NB4 (cell line): ENCODE measurements around the gene MET.

Experiments
- DNase-seq: peaks from one replicate; pipeline ENCODE4 v3.0.0; 2010; ENCODE audit warnings: low read depth
- H3K4me3 ChIP-seq: one replicate; pipeline ENCODE4 v1.5.1; 2011; ENCODE audit warnings: mild to moderate bottlenecking, low read depth, low read length, moderate library complexity
- MYC ChIP-seq: IDR thresholded peaks from 2 replicates; pipeline ENCODE4 v1.6.1; 2011; ENCODE audit warnings: low read depth, low read length
- POLR2A ChIP-seq: IDR thresholded peaks from 2 replicates; pipeline ENCODE4 v1.6.1; 2011; ENCODE audit warnings: mild to moderate bottlenecking; ENCODE audit not compliant: insufficient read length; ENCODE audit errors: extremely low read depth
- TF ChIP-seq, protein P1 (sequence below): IDR thresholded peaks from 2 replicates; pipeline ENCODE4 v1.6.1; 2011; ENCODE audit warnings: low read depth, low read length
- TF ChIP-seq, protein P2 (sequence below): IDR thresholded peaks from one replicate; pipeline ENCODE4 v1.5.1; 2012; ENCODE audit warnings: low read depth, low read length

The MET gene

DNA sequence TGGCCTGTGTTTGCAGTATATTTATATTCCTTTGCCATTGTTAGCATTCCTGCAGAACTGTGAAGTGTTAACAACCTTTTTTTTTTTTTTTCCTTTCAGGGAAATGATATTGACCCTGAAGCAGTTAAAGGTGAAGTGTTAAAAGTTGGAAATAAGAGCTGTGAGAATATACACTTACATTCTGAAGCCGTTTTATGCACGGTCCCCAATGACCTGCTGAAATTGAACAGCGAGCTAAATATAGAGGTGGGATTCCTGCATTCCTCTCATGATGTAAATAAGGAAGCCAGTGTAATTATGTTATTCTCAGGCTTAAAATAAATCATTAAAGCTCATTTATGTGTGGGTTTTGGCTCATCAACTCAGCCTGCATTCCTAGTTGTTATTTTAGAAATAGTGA lies 97.5 kb downstream of the MET start:
- TF ChIP-seq, protein P1, sequence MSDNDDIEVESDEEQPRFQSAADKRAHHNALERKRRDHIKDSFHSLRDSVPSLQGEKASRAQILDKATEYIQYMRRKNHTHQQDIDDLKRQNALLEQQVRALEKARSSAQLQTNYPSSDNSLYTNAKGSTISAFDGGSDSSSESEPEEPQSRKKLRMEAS: no peak
- DNase-seq: no peak
- no peak overlapping the region for H3K4me3 ChIP-seq

DNA sequence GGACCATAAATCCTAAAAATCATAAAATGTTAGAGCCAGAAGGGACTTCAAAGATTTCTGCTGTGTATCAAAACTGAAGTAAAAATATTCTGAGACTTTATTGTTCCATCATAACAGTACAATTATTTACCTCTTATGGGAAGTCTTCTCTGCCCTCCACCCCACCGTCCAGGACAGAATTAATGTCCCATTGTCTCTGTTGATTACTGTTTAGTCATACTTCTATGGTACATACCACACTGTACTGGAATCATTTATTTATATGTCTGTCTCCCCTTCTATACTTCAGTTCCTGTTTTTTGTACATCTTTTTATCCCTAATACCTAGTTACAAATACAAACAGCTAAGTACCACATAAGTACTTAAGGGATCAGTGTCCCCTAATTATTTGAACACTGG lies 98.9 kb downstream of the MET start:
- H3K4me3 ChIP-seq: no peak overlapping the region
- DNase-seq: no peak
- TF ChIP-seq POLR2A: no peak
- no peak for TF ChIP-seq MYC
- TF ChIP-seq, protein P2, sequence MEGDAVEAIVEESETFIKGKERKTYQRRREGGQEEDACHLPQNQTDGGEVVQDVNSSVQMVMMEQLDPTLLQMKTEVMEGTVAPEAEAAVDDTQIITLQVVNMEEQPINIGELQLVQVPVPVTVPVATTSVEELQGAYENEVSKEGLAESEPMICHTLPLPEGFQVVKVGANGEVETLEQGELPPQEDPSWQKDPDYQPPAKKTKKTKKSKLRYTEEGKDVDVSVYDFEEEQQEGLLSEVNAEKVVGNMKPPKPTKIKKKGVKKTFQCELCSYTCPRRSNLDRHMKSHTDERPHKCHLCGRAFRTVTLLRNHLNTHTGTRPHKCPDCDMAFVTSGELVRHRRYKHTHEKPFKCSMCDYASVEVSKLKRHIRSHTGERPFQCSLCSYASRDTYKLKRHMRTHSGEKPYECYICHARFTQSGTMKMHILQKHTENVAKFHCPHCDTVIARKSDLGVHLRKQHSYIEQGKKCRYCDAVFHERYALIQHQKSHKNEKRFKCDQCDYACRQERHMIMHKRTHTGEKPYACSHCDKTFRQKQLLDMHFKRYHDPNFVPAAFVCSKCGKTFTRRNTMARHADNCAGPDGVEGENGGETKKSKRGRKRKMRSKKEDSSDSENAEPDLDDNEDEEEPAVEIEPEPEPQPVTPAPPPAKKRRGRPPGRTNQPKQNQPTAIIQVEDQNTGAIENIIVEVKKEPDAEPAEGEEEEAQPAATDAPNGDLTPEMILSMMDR: no peak
- TF ChIP-seq, protein P1: no peak

DNA sequence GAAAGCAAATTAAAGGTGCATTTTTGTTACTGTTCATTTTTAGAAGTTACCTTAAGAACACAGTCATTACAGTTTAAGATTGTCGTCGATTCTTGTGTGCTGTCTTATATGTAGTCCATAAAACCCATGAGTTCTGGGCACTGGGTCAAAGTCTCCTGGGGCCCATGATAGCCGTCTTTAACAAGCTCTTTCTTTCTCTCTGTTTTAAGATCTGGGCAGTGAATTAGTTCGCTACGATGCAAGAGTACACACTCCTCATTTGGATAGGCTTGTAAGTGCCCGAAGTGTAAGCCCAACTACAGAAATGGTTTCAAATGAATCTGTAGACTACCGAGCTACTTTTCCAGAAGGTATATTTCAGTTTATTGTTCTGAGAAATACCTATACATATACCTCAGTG lies 99.6 kb downstream of the MET start:
- TF ChIP-seq POLR2A: no peak
- no peak for TF ChIP-seq MYC
- TF ChIP-seq, protein P2: no peak
- TF ChIP-seq, protein P1: no peak
- no peak overlapping the region for H3K4me3 ChIP-seq
- DNase-seq: no peak

DNA sequence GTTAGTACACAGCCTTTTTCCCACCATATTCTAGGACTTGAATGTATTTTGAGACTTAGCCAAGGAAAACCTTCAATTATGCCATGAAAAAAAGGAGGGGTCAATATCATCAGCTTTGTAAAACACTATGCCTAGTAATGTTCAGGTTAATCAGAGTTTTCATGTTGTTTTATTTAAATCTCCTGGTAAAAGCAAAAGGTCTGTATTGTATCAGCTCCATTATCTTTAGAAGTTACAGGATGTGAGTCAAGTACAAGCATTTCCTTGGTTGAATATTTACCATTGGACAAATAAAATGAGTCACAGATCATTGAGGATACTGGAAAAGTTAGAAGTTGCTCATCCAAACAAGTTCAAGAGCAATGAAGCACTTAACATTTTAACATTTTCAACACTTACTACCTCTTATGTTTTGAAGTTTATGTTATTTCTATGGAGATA lies 100.4 kb downstream of the MET start:
- DNase-seq: no peak
- H3K4me3 ChIP-seq: no peak overlapping the region
- TF ChIP-seq, protein P2: no peak

DNA sequence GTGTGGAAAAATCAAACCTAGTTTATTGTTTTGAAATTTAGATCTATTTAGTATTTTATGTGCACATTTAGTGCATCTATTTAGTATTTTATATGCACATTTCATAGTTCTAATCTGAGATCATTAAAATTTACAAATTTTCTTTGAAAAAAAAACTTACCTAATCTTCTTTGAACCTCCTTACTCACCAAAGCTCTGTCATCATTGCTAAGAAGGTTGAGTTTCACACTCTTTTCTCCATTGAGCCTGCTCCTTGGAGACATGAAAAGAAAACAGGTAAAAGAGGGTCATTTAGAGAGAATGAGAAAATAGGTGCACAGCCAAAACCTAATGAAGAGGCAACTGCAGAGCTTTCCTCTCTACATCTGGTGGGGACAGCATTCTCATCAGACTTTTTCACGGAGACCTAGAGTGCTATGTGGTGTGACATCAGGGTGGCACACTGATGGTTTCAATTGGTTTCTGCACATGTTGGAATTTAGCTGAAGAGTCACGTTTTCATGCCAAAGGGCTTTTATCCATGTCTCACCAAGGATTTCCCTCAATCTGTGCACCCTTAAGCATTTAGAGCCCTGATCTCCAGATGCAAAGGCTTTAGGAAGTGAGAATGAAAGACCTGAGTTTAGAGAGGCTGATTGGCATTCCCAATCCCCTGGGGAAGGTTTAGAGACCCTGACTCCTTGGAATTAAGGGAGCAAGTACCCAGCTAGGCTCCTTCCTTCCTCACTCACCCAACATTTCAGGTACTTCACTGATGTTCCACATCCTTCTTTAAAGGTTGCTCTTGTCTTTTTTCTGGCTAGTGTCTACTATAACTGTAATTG lies 101.1 kb downstream of the MET start:
- no peak overlapping the region for H3K4me3 ChIP-seq
- no peak for DNase-seq
- TF ChIP-seq, protein P1: no peak
- TF ChIP-seq, protein P2: no peak
- TF ChIP-seq POLR2A (no peak), MYC (no peak)

DNA sequence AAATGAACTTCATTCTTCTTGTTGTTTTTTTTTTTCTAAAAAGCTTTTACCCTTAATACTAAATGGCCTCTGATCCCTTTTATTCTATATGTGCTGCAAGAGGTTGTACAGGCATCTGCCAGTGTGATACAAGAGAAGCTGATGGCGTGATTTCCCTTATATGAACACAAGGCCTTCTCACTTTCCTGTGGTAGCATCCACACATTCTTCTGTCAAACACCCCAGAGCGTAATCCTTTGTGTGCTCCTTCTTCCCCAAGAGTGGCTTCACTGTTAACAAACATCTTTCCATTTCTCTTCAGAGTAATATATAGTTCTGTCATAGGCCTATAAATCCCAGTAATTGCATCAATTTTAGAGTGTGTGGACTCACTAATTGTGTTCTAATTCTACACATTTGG lies 104.0 kb downstream of the MET start:
- TF ChIP-seq, protein P2: no peak
- TF ChIP-seq MYC (no peak), POLR2A (no peak)
- TF ChIP-seq, protein P1: no peak
- DNase-seq: no peak
- H3K4me3 ChIP-seq: no peak overlapping the region
